Panc1 (cell line): Measurements from ENCODE around the gene HAUS5. TPM values are rescaled to one million over a fixed set of nuclear protein-coding genes. Genes with fewer than 3 reads are reported as not detected.
A peak's percentile ranks its signal among the peaks of the same experiment; 100 is the strongest.

Experiments used
- ATAC-seq: fragments of 200-7000 bp; cut with Tn5 transposase; 2 replicates; pipeline ENCODE4 v1.9.1; 2020; ENCODE audit warnings: mild to moderate bottlenecking, moderate library complexity
- BruUV-seq: library from RNA; stranded (reverse); fragments of 400-500 nt; replicated peaks from 2 replicates; lab custom pipeline; 2021; lab: Mats Ljungman, UMichigan
- CTCF ChIA-PET: fragments of 300-600 bp; sonication (Branson Sonifier 250); formaldehyde crosslinking; loops from one replicate; lab custom pipeline; 2022; ENCODE audit warnings: antibody characterized with exemption; lab: Charles Lee
- POLR2A ChIA-PET: fragments of 300-600 bp; sonication (Branson Sonifier 250); formaldehyde crosslinking; loops from one replicate; lab custom pipeline; 2022; ENCODE audit warnings: antibody characterized with exemption; lab: Charles Lee
- DNase-seq: peaks from one replicate; pipeline ENCODE4 v3.0.0-alpha.2; 2010; ENCODE audit warnings: low read depth, low spot score
- H3K27ac ChIP-seq: 2 replicates; pipeline ENCODE4 v1.5.1; 2011; ENCODE audit warnings: mild to moderate bottlenecking, low read length, inconsistent platforms
- H3K27me3 ChIP-seq: fragments of 200-500 bp; sonication (Bioruptor generic); 2 replicates; pipeline ENCODE4 v1.6.0; 2014; ENCODE audit warnings: low read length, inconsistent platforms; ENCODE audit not compliant: control insufficient read depth, insufficient read depth
- H3K36me3 ChIP-seq: fragments of 200-500 bp; sonication (Bioruptor generic); 2 replicates; pipeline ENCODE4 v1.5.1; 2014; ENCODE audit warnings: inconsistent platforms, mild to moderate bottlenecking, low read length, moderate library complexity; ENCODE audit not compliant: control insufficient read depth, insufficient read depth
- H3K4me1 ChIP-seq: 2 replicates; pipeline ENCODE4 v1.5.1; 2011; ENCODE audit warnings: inconsistent platforms, mild to moderate bottlenecking, low read length, moderate library complexity; ENCODE audit not compliant: control insufficient read depth, insufficient read depth
- H3K4me3 ChIP-seq, 2 experiments: 2 replicates each; pipeline ENCODE4 v1.5.1; 2011 to 2012; ENCODE audit warnings: low read depth in 2 of 2, low read length in 2 of 2, mild to moderate bottlenecking in 2 of 2, inconsistent platforms in 1 of 2, moderate library complexity in 1 of 2
- H3K9me3 ChIP-seq: fragments of 200-500 bp; sonication (Bioruptor generic); 2 replicates; pipeline ENCODE4 v1.5.1; 2014; ENCODE audit warnings: low read depth, mild to moderate bottlenecking, inconsistent platforms, low read length, moderate library complexity; ENCODE audit not compliant: control insufficient read depth, insufficient read depth
- CTCF ChIP-seq: fragments of 450-650 bp; IDR thresholded peaks from 2 replicates; pipeline ENCODE4 v1.5.1; 2017; ENCODE audit warnings: mild to moderate bottlenecking
- POLR2AphosphoS5 ChIP-seq: IDR thresholded peaks from 2 replicates; pipeline ENCODE4 v1.6.1; 2012; ENCODE audit warnings: mild to moderate bottlenecking, low read depth, low read length, moderate library complexity
- SIN3A ChIP-seq: IDR thresholded peaks from 2 replicates; pipeline ENCODE4 v1.6.1; 2012; ENCODE audit warnings: low read depth, mild to moderate bottlenecking, low read length, moderate library complexity, borderline replicate concordance; ENCODE audit not compliant: insufficient read depth
- TCF7L2 ChIP-seq: IDR thresholded peaks from 2 replicates; pipeline ENCODE4 v1.6.1; 2011; ENCODE audit warnings: mild to moderate bottlenecking, low read depth, low read length, inconsistent platforms
- in situ Hi-C: cut with HindIII; loops from 2 replicates; pipeline ENCODE4 v1.10.0; 2016; ENCODE audit warnings: low sequenced_read_pairs, low pct_unique_long_range_greater_than_20kb
- intact Hi-C: fragments of 100-400 bp; cut with micrococcal nuclease; formaldehyde crosslinking; loops from one replicate; pipeline ENCODE4 v1.10.0; 2022; ENCODE audit not compliant: unreplicated experiment
- total RNA-seq: library from RNA; stranded (reverse); gene quantifications from one replicate; pipeline ENCODE4 v1.2.1, GENCODE V29; 2021; ENCODE audit not compliant: unreplicated experiment
- TF ChIP-seq, protein P1 (sequence below), 2 experiments: IDR thresholded peaks; 2 replicates each; pipeline ENCODE4 v1.6.1; 2011 to 2012; ENCODE audit warnings: low read depth in 2 of 2, control low read depth in 1 of 2, low read length in 1 of 2, mild to moderate bottlenecking in 1 of 2, moderate library complexity in 1 of 2; ENCODE audit not compliant: insufficient read depth in 1 of 2

The HAUS5 gene
- total RNA-seq, 1 experiment from 2014 or later: 23.2 TPM

- Histone ChIP-seq H3K27ac (no peak overlapping the region), H3K9me3 (no peaks in the 10 kb centered on the region; the same call in 1 of the 2 replicates), H3K4me3 (no peak overlapping the region), H3K4me1 (no peaks in the 10 kb centered on the region), H3K27me3 (no peaks in the 10 kb centered on the region), H3K36me3 (no peaks in the 10 kb centered on the region)
- intact Hi-C loops: no loop called here
- in situ Hi-C loops: no loop called here
- BruUV-seq: no TSS peak
- no peak for DNase-seq
- POLR2A ChIA-PET: no interaction called here
- CTCF ChIA-PET: no interaction called here
- ATAC-seq: no peak
- TF ChIP-seq POLR2AphosphoS5 (no peak), SIN3A (no peak), TCF7L2 (no peak), CTCF (no peak)
- TF ChIP-seq, protein P1, sequence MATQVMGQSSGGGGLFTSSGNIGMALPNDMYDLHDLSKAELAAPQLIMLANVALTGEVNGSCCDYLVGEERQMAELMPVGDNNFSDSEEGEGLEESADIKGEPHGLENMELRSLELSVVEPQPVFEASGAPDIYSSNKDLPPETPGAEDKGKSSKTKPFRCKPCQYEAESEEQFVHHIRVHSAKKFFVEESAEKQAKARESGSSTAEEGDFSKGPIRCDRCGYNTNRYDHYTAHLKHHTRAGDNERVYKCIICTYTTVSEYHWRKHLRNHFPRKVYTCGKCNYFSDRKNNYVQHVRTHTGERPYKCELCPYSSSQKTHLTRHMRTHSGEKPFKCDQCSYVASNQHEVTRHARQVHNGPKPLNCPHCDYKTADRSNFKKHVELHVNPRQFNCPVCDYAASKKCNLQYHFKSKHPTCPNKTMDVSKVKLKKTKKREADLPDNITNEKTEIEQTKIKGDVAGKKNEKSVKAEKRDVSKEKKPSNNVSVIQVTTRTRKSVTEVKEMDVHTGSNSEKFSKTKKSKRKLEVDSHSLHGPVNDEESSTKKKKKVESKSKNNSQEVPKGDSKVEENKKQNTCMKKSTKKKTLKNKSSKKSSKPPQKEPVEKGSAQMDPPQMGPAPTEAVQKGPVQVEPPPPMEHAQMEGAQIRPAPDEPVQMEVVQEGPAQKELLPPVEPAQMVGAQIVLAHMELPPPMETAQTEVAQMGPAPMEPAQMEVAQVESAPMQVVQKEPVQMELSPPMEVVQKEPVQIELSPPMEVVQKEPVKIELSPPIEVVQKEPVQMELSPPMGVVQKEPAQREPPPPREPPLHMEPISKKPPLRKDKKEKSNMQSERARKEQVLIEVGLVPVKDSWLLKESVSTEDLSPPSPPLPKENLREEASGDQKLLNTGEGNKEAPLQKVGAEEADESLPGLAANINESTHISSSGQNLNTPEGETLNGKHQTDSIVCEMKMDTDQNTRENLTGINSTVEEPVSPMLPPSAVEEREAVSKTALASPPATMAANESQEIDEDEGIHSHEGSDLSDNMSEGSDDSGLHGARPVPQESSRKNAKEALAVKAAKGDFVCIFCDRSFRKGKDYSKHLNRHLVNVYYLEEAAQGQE (IDR thresholded peaks at IDR 0.05; ENCODE audit: insufficient read depth in 1 of 2, low read depth in 2 of 2, low read length in 1 of 2): no peak
Measured at GRCh38 chr19:35609851-35610353, 2.6 kb upstream of the HAUS5 start.

- H3K9me3 ChIP-seq: no peaks in the 10 kb centered on the region; the same call in 1 of the 2 replicates
- no peaks in the 10 kb centered on the region for H3K4me1 ChIP-seq
- ChIA-PET POLR2A (no interaction called here), CTCF (no interaction called here)
- peak; percentile 12 for ATAC-seq
- BruUV-seq: no TSS peak
- H3K36me3 ChIP-seq: no peaks in the 10 kb centered on the region
- intact Hi-C loops (no loop called here), in situ Hi-C loops (no loop called here)
- no peak for DNase-seq
- H3K27ac ChIP-seq: peak overlapping the region; percentile 80
- H3K4me3 ChIP-seq: peak overlapping the region; percentile 71 to 75
- H3K27me3 ChIP-seq: no peaks in the 10 kb centered on the region
- TF ChIP-seq CTCF (no peak), TCF7L2 (no peak), SIN3A (no peak), POLR2AphosphoS5 (no peak)
- TF ChIP-seq, protein P1 (IDR thresholded peaks at IDR 0.05; ENCODE audit: insufficient read depth in 1 of 2, low read depth in 2 of 2, low read length in 1 of 2): no peak
Measured at GRCh38 chr19:35612224-35612558, 344 bp upstream of the HAUS5 start.
